NCI-H1436 treated with DMSO at 0.1 percent for 48 hours (cell line): ENCODE results near the gene MEIS1.

Experiments
- DNase-seq: peaks from one replicate; lab custom pipeline; 2025; lab: John Stamatoyannopoulos, UW

Gene MEIS1

GRCh38 chr2:66443979-66444861 is 9.3 kb downstream of the MEIS1 start:
- no peak for DNase-seq

GRCh38 chr2:66445076-66445924 is 10.4 kb downstream of the MEIS1 start:
- DNase-seq = no peak

- DNase-seq = no peak
Measured at GRCh38 chr2:66445925-66446871, 11.3 kb downstream of the MEIS1 start.

GRCh38 chr2:66446941-66447340 is 12.0 kb downstream of the MEIS1 start:
- DNase-seq = no peak

GRCh38 chr2:66447677-66448076 is 12.8 kb downstream of the MEIS1 start:
- no peak for DNase-seq

GRCh38 chr2:66448136-66448991 is 13.4 kb downstream of the MEIS1 start:
- no peak for DNase-seq

- no peak for DNase-seq
Measured at GRCh38 chr2:66452214-66452613, 17.3 kb downstream of the MEIS1 start.

GRCh38 chr2:66452917-66453316 is 18.0 kb downstream of the MEIS1 start:
- no peak for DNase-seq

GRCh38 chr2:66455490-66455889 is 20.6 kb downstream of the MEIS1 start:
- DNase-seq = no peak

GRCh38 chr2:66456183-66457041 is 21.5 kb downstream of the MEIS1 start:
- DNase-seq = no peak

- no peak for DNase-seq
Measured at GRCh38 chr2:66457545-66457944, 22.6 kb downstream of the MEIS1 start.

- no peak for DNase-seq
Measured at GRCh38 chr2:66460031-66460430, 25.1 kb downstream of the MEIS1 start.

GRCh38 chr2:66461001-66461663 is 26.2 kb downstream of the MEIS1 start:
- no peak for DNase-seq

GRCh38 chr2:66461664-66462500 is 27.0 kb downstream of the MEIS1 start:
- DNase-seq = peak; percentile 82

GRCh38 chr2:66462501-66462825 is 27.5 kb downstream of the MEIS1 start:
- DNase-seq = no peak

- DNase-seq = no peak
Measured at GRCh38 chr2:66463206-66463755, 28.4 kb downstream of the MEIS1 start.

- DNase-seq = no peak
Measured at GRCh38 chr2:66464930-66465637, 30.2 kb downstream of the MEIS1 start.

GRCh38 chr2:66466433-66466832 is 31.5 kb downstream of the MEIS1 start:
- no peak for DNase-seq
